HUES6 (cell line): ENCODE results near the gene EHD4.
A peak's percentile ranks its signal among the peaks of the same experiment; 100 is the strongest.

Experiments
- H3K27ac ChIP-seq: 2 replicates; pipeline ENCODE4 v1.7.0; 2013; ENCODE audit warnings: low read depth, mild to moderate bottlenecking, low read length, inconsistent platforms
- H3K27me3 ChIP-seq: 2 replicates; pipeline ENCODE4 v1.6.1; 2013; ENCODE audit warnings: low read length; ENCODE audit not compliant: control insufficient read depth, insufficient read depth
- H3K36me3 ChIP-seq: 2 replicates; pipeline ENCODE4 v1.6.1; 2013; ENCODE audit warnings: low read length; ENCODE audit not compliant: control insufficient read depth, insufficient read depth
- H3K4me1 ChIP-seq: 2 replicates; pipeline ENCODE4 v1.6.1; 2013; ENCODE audit warnings: low read length; ENCODE audit not compliant: control insufficient read depth, insufficient read depth
- H3K4me3 ChIP-seq: 2 replicates; pipeline ENCODE4 v1.5.1; 2013; ENCODE audit warnings: low read depth, low read length
- H3K9ac ChIP-seq: one replicate; pipeline ENCODE4 v1.6.1; 2013; ENCODE audit warnings: mild to moderate bottlenecking, low read length
- H3K9me3 ChIP-seq: 2 replicates; pipeline ENCODE4 v1.6.1; 2013; ENCODE audit warnings: low read depth, low read length; ENCODE audit not compliant: control insufficient read depth, insufficient read depth

The EHD4 gene

DNA sequence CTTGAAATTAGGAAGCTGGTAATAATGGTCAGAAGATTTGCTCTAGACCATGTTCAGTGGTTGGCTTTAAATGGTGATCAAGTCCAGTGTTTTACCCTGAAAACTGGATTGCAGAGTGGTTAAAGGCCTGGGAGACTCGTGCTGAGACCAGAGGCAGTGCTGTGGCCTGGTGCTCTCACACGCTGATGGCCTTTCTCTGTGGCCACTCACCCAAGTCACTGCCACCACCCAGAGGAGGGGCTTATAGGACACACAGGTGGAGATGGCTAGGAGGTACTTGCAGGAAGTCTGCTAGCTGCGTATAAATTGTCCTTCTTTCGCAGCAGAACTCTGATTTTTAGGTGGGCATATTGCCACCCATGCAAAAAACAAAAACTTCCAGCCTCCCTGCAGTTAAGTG lies 6.2 kb upstream of the EHD4 start:
- no peak overlapping the region for H3K4me3 ChIP-seq
- H3K27me3 ChIP-seq: no peaks in the 10 kb centered on the region
- H3K9me3 ChIP-seq: no peaks in the 10 kb centered on the region
- H3K4me1 ChIP-seq: peaks cover 3% of the 10 kb centered on the region; the same call in 1 of the 2 replicates
- H3K27ac ChIP-seq: no peak overlapping the region
- H3K9ac ChIP-seq: no peak overlapping the region
- H3K36me3 ChIP-seq: no peaks in the 10 kb centered on the region

- H3K36me3 ChIP-seq: no peaks in the 10 kb centered on the region
- no peaks in the 10 kb centered on the region for H3K9me3 ChIP-seq
- no peak overlapping the region for H3K9ac ChIP-seq
- no peak overlapping the region for H3K27ac ChIP-seq
- H3K4me3 ChIP-seq: no peak overlapping the region
- no peaks in the 10 kb centered on the region for H3K27me3 ChIP-seq
- H3K4me1 ChIP-seq: peaks cover 3% of the 10 kb centered on the region; the same call in 1 of the 2 replicates
Observed at GRCh38 chr15:41977757-41978383, 5.5 kb upstream of the EHD4 start.

DNA sequence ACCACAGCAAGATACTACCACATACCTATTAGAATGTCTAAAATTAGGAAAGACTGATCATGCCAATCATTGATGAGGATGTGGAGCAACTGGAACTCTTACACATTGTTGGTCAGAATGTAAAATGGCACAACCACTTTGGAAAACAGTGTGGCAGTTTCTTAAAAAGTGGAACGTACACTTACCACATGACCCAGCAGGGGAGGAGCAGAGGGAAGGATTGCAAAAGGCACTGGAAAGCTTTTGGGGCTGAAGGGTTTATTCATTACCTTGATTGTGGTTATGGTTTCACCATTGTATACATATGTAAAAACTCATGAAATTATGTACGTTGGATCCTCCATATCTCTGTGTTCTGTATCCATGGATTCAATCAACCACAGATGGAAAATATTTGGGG lies 3.3 kb upstream of the EHD4 start:
- Histone ChIP-seq H3K27me3 (no peaks in the 10 kb centered on the region), H3K9ac (no peak overlapping the region), H3K27ac (no peak overlapping the region), H3K36me3 (no peaks in the 10 kb centered on the region), H3K4me1 (peaks cover 7% of the 10 kb centered on the region; the same call in 1 of the 2 replicates), H3K4me3 (no peak overlapping the region), H3K9me3 (no peaks in the 10 kb centered on the region)

DNA sequence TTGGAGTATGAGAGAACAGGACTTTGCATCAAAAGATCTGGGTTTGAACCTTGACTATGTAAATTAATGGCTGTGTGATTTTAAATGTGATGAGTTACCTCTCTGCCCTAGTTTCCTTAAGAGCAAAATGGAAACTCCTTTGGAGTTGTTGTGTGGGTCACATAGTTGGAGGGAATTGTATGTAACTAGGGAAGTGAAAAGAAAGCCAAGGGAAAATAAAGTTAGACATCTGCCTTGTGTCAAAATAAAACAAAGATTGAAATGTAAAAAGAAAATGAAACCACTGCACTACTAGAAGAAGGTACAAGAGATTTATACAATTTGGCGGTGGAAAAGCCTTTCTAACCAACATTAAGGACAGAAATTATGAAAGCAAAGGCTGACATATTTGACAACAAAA lies 1.7 kb upstream of the EHD4 start:
- peaks cover 18% of the 10 kb centered on the region for H3K4me1 ChIP-seq
- no peaks in the 10 kb centered on the region for H3K27me3 ChIP-seq
- H3K27ac ChIP-seq: no peak overlapping the region
- H3K9me3 ChIP-seq: no peaks in the 10 kb centered on the region
- no peak overlapping the region for H3K4me3 ChIP-seq
- no peak overlapping the region for H3K9ac ChIP-seq
- H3K36me3 ChIP-seq: no peaks in the 10 kb centered on the region

- H3K9ac ChIP-seq: peak overlapping the region; percentile 96
- H3K27ac ChIP-seq: peak overlapping the region; percentile 81
- H3K4me3 ChIP-seq: peak overlapping the region; percentile 100
- H3K27me3 ChIP-seq: no peaks in the 10 kb centered on the region
- H3K36me3 ChIP-seq: no peaks in the 10 kb centered on the region
- H3K9me3 ChIP-seq: no peaks in the 10 kb centered on the region
- peaks cover 18% of the 10 kb centered on the region for H3K4me1 ChIP-seq
Observed at GRCh38 chr15:41971895-41972252, 483 bp downstream of the EHD4 start.

DNA sequence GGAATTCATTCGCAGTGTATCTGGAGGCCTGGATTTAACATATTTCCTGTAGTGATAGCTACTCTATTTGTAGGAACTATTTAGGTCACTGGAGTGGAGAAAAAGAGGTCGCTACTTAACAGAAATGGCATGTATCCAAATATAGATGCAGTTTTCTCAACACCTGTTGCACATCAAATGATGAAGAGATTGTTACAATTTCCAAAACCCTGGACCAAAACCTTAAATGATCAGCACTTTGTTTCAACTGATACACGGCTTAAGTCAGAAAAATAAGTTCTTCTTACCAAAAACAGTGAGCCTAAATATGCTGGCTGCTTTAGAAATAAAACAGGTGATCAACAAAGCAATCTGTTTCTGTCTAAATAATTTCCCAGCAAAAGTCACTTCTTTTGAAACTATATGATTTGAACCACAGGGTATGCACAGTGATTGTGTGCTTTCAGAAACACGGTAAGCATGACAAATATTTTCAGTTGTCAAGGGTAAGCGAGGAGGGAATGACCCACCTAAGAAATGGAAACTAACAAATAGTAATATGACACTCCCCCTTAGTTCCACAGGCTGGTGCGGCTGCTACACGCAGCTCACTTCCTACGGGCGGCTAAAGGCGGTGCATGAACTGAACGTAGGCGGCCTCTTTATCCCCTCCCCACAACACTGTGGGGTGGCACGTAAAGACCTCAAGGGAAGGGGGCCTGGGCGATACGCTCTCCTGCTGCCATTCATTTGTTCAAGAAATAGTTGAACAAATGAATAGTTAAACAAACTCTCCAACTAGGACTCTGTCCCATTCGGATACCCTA lies 1.1 kb downstream of the EHD4 start:
- no peaks in the 10 kb centered on the region for H3K36me3 ChIP-seq

DNA sequence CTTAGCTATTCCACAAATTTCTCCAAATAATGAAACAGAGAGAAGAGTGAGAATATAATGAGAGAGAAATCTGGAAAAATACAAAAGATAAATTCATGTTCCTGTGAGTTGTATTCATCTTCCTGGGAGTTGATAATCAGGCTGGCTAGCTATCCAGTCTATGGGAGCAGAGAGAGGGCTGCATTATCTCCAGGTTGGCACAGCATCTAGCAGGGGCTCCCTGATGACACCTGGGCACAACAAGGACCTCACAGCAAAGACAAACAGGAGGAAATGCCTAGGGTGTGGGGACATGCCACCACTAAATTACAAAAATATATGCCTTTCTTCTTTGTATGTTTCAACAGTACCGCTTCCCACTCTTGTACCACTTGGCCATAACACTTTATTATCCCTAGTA lies 1.9 kb downstream of the EHD4 start:
- no peak overlapping the region for H3K9ac ChIP-seq
- H3K4me1 ChIP-seq: peaks cover 22% of the 10 kb centered on the region

More for the DNA sequence above, 1.1 kb downstream of the EHD4 start:
- no peaks in the 10 kb centered on the region for H3K9me3 ChIP-seq
- H3K27ac ChIP-seq: no peak overlapping the region
- H3K27me3 ChIP-seq: no peaks in the 10 kb centered on the region
- H3K4me3 ChIP-seq: peak overlapping the region; percentile 100
- H3K9ac ChIP-seq: peak overlapping the region; percentile 96
- H3K4me1 ChIP-seq: peaks cover 18% of the 10 kb centered on the region

GRCh38 chr15:41969851-41970431 lies 2.4 kb downstream of the EHD4 start:
- Histone ChIP-seq H3K27ac (no peak overlapping the region), H3K36me3 (no peaks in the 10 kb centered on the region), H3K9ac (no peak overlapping the region), H3K27me3 (no peaks in the 10 kb centered on the region), H3K4me1 (peaks cover 22% of the 10 kb centered on the region), H3K9me3 (no peaks in the 10 kb centered on the region), H3K4me3 (peak overlapping the region; percentile 100; the same call in 1 of the 2 replicates)

More for the DNA sequence above, 1.9 kb downstream of the EHD4 start:
- no peaks in the 10 kb centered on the region for H3K27me3 ChIP-seq
- no peaks in the 10 kb centered on the region for H3K36me3 ChIP-seq
- no peak overlapping the region for H3K27ac ChIP-seq
- peak overlapping the region; percentile 100; the same call in 1 of the 2 replicates for H3K4me3 ChIP-seq
- no peaks in the 10 kb centered on the region for H3K9me3 ChIP-seq

DNA sequence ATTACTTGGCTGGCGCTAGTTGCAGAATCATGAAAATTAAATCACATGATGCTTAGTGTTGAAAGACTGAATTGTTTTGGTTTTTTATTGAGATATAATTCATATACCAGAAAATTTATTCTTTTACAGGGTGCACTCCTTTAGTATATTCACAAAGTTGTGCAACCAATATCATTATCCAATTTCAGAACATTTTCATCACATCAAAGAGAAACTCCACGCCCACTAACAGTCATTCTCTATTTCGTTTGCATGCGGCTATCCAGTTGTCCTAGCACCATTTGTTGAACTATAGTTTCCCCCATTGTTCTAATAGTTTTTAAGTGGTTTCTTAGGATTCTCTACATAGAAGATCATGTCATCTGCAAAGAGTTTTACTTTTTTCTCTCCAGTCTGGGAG lies 3.7 kb downstream of the EHD4 start:
- Histone ChIP-seq H3K4me1 (peaks cover 22% of the 10 kb centered on the region), H3K27me3 (no peaks in the 10 kb centered on the region)

GRCh38 chr15:41967506-41968206 lies 4.7 kb downstream of the EHD4 start:
- peaks cover 22% of the 10 kb centered on the region for H3K4me1 ChIP-seq
- H3K9ac ChIP-seq: no peak overlapping the region
- no peak overlapping the region for H3K4me3 ChIP-seq
- H3K9me3 ChIP-seq: no peaks in the 10 kb centered on the region
- H3K27me3 ChIP-seq: no peaks in the 10 kb centered on the region
- H3K36me3 ChIP-seq: no peaks in the 10 kb centered on the region
- no peak overlapping the region for H3K27ac ChIP-seq

More for the DNA sequence above, 3.7 kb downstream of the EHD4 start:
- Histone ChIP-seq H3K9ac (no peak overlapping the region), H3K36me3 (no peaks in the 10 kb centered on the region), H3K27ac (no peak overlapping the region), H3K4me3 (no peak overlapping the region), H3K9me3 (no peaks in the 10 kb centered on the region)
